B cell (primary cell): Measurements from ENCODE around the gene SLC48A1.

Experiments
- CTCF ChIP-seq: fragments of 200-600 bp; IDR thresholded peaks from one replicate; pipeline ENCODE4 v1.8.0; 2022; ENCODE audit warnings: antibody characterized with exemption, mild to moderate bottlenecking
- EZH2 ChIP-seq: IDR thresholded peaks from 2 replicates; pipeline ENCODE4 v1.6.1; 2012; ENCODE audit warnings: borderline replicate concordance, low read depth, mild to moderate bottlenecking, moderate library complexity, low read length; ENCODE audit not compliant: insufficient read depth, poor library complexity, severe bottlenecking

DNA sequence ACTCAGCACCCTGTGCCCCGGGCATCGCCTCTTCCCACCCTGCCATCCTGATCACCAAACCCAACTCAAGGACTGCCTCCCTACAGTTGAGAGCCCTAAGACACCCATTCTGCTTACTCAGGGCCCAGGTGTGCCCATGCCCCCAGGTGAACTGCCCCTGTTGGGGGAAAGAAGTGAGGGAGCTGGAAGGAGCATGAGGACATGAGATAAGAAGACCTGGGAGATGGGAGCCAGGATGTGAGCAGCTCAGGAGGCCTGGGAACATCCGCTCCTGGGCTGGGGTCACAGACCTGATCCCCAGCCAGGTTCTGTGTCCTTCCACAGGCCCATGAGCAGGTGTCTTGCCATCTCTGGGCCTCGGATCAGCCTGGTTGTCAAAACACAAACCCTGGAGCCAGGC, 20.9 kb upstream of the SLC48A1 start:
- TF ChIP-seq CTCF (no peak), EZH2 (no peak)
